ENCODE measurements around the gene CRYBB3. TPM values are rescaled to one million over a fixed set of nuclear protein-coding genes. Genes with fewer than 3 reads are reported as not detected.

Gene CRYBB3
- total and polyA plus RNA-seq, 2 of the 4 experiments (the other 2 are of a cell fraction), result not detected

GRCh38 chr22:25210793-25211192 is 11.1 kb downstream of the CRYBB3 start:
- Histone ChIP-seq H3K14ac (replicated peaks; ENCODE audit: low read depth, low read length) (no peak overlapping the region), H2BK15ac (ENCODE audit: low read depth, low read length) (no peak overlapping the region), H2AK5ac (ENCODE audit: low read depth, low read length) (no peak overlapping the region), H3K4me1 (ENCODE audit: control insufficient read depth, insufficient read depth, low read length) (no peaks in the 10 kb centered on the region), H3K79me1 (ENCODE audit: low read depth in 1 of 2, low read length in 2 of 2) (no peaks in the 10 kb centered on the region), H3K27ac (ENCODE audit: insufficient read depth, low read length) (no peak overlapping the region), H3K4me2 (ENCODE audit: low read depth, low read length) (no peak overlapping the region), H3K18ac (ENCODE audit: low read depth, low read length) (no peak overlapping the region), H3K9me1 (ENCODE audit: insufficient read depth, low read length) (no peaks in the 10 kb centered on the region), H3K9me3 (ENCODE audit: control insufficient read depth, insufficient read depth, low read length) (no peaks in the 10 kb centered on the region), H2AK9ac (replicated peaks; ENCODE audit: low read depth, low read length, poor library complexity) (no peak overlapping the region), H4K91ac (ENCODE audit: insufficient read depth, low read depth, low read length) (no peak overlapping the region), H3K4me3 (ENCODE audit: insufficient read depth, low read depth, low read length) (no peak overlapping the region), H3K23ac (ENCODE audit: low read depth, low read length) (no peak overlapping the region), H3K36me3 (ENCODE audit: control insufficient read depth, insufficient read depth, low read length) (no peaks in the 10 kb centered on the region), H3K9ac (ENCODE audit: low read depth, low read length) (no peak overlapping the region), H2AFZ (replicated peaks; ENCODE audit: low read length, poor library complexity) (no peak overlapping the region), H4K20me1 (ENCODE audit: insufficient read depth, low read length) (no peaks in the 10 kb centered on the region), H4K5ac (ENCODE audit: low read depth, low read length) (no peak overlapping the region), H2BK5ac (ENCODE audit: low read depth, low read length, poor library complexity, severe bottlenecking) (no peak overlapping the region), H3K4ac (ENCODE audit: low read depth, low read length) (no peak overlapping the region), H3K56ac (ENCODE audit: extremely low read depth, insufficient read depth, low read length) (no peak overlapping the region), H4K8ac (ENCODE audit: low read depth in 2 of 2, low read length in 2 of 2) (no peak overlapping the region), H3K27me3 (ENCODE audit: control insufficient read depth, insufficient read depth, low read length) (no peaks in the 10 kb centered on the region), H2BK20ac (ENCODE audit: low read depth, low read length) (no peak overlapping the region), H2BK120ac (ENCODE audit: low read depth, low read length) (no peak overlapping the region)
- no peak for ATAC-seq (ENCODE audit: low read depth)
- in situ Hi-C loops (cut with MboI; ENCODE audit: low sequenced_read_pairs) (no loop called here), intact Hi-C loops (cut with micrococcal nuclease) (no loop called here), dilution Hi-C loops (cut with HindIII; ENCODE audit: low sequenced_read_pairs, unreplicated experiment) (no loop called here)
- BruUV-seq (replicated peaks), result no TSS peak
- POLR2A ChIA-PET (ENCODE audit: unreplicated experiment), result no interaction called here
- no CpG with 5 or more reads among the region's 3 CpGs for WGBS, 2 experiments (ENCODE audit: extremely low coverage in 2 of 2, insufficient read length in 1 of 2)
- no peak for DNase-seq
- CTCF ChIA-PET, result interaction anchor here (0.5 kb wide), 1 partner anchor 63 kb away, joined by 3 read pairs; no protein-coding TSS in a partner anchor
- TF ChIP-seq USF2 (IDR thresholded peaks at IDR 0.05; ENCODE audit: low read depth, low read length) (no peak), MAFK (IDR thresholded peaks at IDR 0.05; ENCODE audit: low read depth, low read length) (no peak), MAZ (IDR thresholded peaks at IDR 0.05; ENCODE audit: borderline replicate concordance, low read depth, low read length) (no peak), FOS (IDR thresholded peaks at IDR 0.05; ENCODE audit: low read depth, low read length) (no peak), CHD1 (IDR thresholded peaks at IDR 0.05; ENCODE audit: low read depth, low read length) (no peak), RFX5 (IDR thresholded peaks at IDR 0.05; ENCODE audit: low read depth, low read length) (no peak), CEBPB (IDR thresholded peaks at IDR 0.05; ENCODE audit: low read depth, low read length) (no peak), CTCF (conservative IDR thresholded peaks at IDR 0.05; ENCODE audit: low read depth, low read length) (no peak), MXI1 (IDR thresholded peaks at IDR 0.05; ENCODE audit: borderline replicate concordance, low read depth, low read length) (no peak), NFE2L2 (IDR thresholded peaks at IDR 0.05; ENCODE audit: low read depth, low read length) (no peak), SMC3 (IDR thresholded peaks at IDR 0.05; ENCODE audit: low read depth, low read length) (no peak), RAD21 (IDR thresholded peaks at IDR 0.05; ENCODE audit: low read length) (no peak), BHLHE40 (IDR thresholded peaks at IDR 0.05; ENCODE audit: low read depth, low read length) (no peak), POLR2A (IDR thresholded peaks at IDR 0.05; ENCODE audit: low read depth, low read length) (no peak), ELK1 (IDR thresholded peaks at IDR 0.05; ENCODE audit: borderline replicate concordance, low read depth, low read length) (no peak), RCOR1 (IDR thresholded peaks at IDR 0.05; ENCODE audit: insufficient replicate concordance, low read length) (no peak)
